Small intestine (tissue), 16 donors: ENCODE data around the gene RPL10. TPM values are rescaled to one million over a fixed set of nuclear protein-coding genes. Genes with fewer than 3 reads are reported as not detected.

Experiments used
- DNase-seq, 2 donors: peaks; one replicate each; pipeline versions ENCODE4 v3.0.0 to v3.0.0-alpha.2; 2013
- FAIRE-seq: peaks from 2 replicates; lab custom pipeline; 2012; peaks lifted over from hg19 to GRCh38; lab: Jason Lieb, UNC
- H3K27ac ChIP-seq, 3 donors: one replicate each; pipeline ENCODE4 v1.5.1; 2013; ENCODE audit warnings: low read length in 2 of 3, mild to moderate bottlenecking in 2 of 3, control low read depth in 1 of 3, inconsistent platforms in 1 of 3, low read depth in 1 of 3, moderate library complexity in 1 of 3
- H3K27me3 ChIP-seq, 3 donors: one replicate each; pipeline ENCODE4 v1.6.1; 2013; ENCODE audit warnings: low read length in 3 of 3, inconsistent platforms in 1 of 3; ENCODE audit not compliant: control insufficient read depth in 3 of 3, insufficient read depth in 3 of 3
- H3K36me3 ChIP-seq, 3 donors: one replicate each; pipeline ENCODE4 v1.6.1; 2013; ENCODE audit warnings: low read length in 3 of 3, inconsistent platforms in 1 of 3, low read depth in 1 of 3, mild to moderate bottlenecking in 1 of 3, moderate library complexity in 1 of 3; ENCODE audit not compliant: control insufficient read depth in 3 of 3, insufficient read depth in 2 of 3
- H3K4me1 ChIP-seq, 3 donors: one replicate each; pipeline ENCODE4 v1.6.1; 2013; ENCODE audit warnings: low read length in 2 of 3, inconsistent platforms in 1 of 3, low read depth in 1 of 3, mild to moderate bottlenecking in 1 of 3, moderate library complexity in 1 of 3; ENCODE audit not compliant: control insufficient read depth in 3 of 3, insufficient read depth in 2 of 3
- H3K4me3 ChIP-seq, 3 donors: one replicate each; pipeline ENCODE4 v1.5.1; 2013; ENCODE audit warnings: low read length in 3 of 3, control low read depth in 1 of 3, inconsistent platforms in 1 of 3, low read depth in 1 of 3, mild to moderate bottlenecking in 1 of 3, moderate library complexity in 1 of 3
- H3K9me3 ChIP-seq, 2 donors: one replicate each; pipeline ENCODE4 v1.6.1; 2013; ENCODE audit warnings: low read depth in 1 of 2, low read length in 1 of 2; ENCODE audit not compliant: control insufficient read depth in 2 of 2, insufficient read depth in 1 of 2
- WGBS, 3 donors: extraction: QIAGEN DNeasy Blood & Tissue Kit; methylation state at CpG; one replicate each; pipeline ENCODE4 v1.1.7; 2013; 5-methylcytosine and 5-hydroxymethylcytosine counted together
- long read RNA-seq, 10 donors: transcript quantifications; one replicate each; lab custom pipeline, GENCODE V29; 2026
- polyA plus RNA-seq, 4 donors: library from polyadenylated mRNA; stranded (reverse) in 3 of 4; unstranded in 1 of 4; fragments of 200-250 nt in 3 of 4; fragments of 120-200 nt in 1 of 4; gene quantifications; one replicate each; pipeline versions ENCODE4 v1.2.1 to v1.2.3, GENCODE V29; 2013
- donor health status: healthy with polysubstance abuse.
- donor health status: control.
- donor health status: control.
- donor health status: Bipolar disorder and iron deficiency.
- donor health status: healthy.

Gene RPL10
- 1,000 to 10,000 TPM; 3,043 to 5,653 (median 5,166) TPM for polyA plus RNA-seq
- long read RNA-seq, donor 1, transcript RPL10-201 (6 exons, 2,278 nt) = major isoform, 1,398 of 2,234 reads
- long read RNA-seq, donor 1, transcript RPL10-204 (7 exons, 2,318 nt) = minor isoform, 59 of 2,234 reads
- long read RNA-seq, donor 1, transcript RPL10-211 (5 exons, 802 nt) = minor isoform, 48 of 2,234 reads
- long read RNA-seq, donor 1, transcript RPL10-207 (7 exons, 657 nt) = minor isoform, 7 of 2,234 reads
- long read RNA-seq, donor 1, partial matches to known transcripts = 682 of 2,234 reads
- long read RNA-seq, donor 1, other reads (novel, unspliced or antisense) = 31 of 2,234 reads
- long read RNA-seq, donor 2, transcript RPL10-204 (7 exons, 2,318 nt) = minor isoform, 10 of 654 reads
- long read RNA-seq, donor 2, transcript RPL10-201 (6 exons, 2,278 nt) = major isoform, 460 of 654 reads
- long read RNA-seq, donor 2, transcript RPL10-211 (5 exons, 802 nt) = minor isoform, 11 of 654 reads
- long read RNA-seq, donor 2, partial matches to known transcripts = 168 of 654 reads
- long read RNA-seq, donor 2, other reads (novel, unspliced or antisense) = 0 of 654 reads
- long read RNA-seq, donor 3, transcript RPL10-211 (5 exons, 802 nt) = minor isoform, 29 of 1,342 reads
- long read RNA-seq, donor 3, transcript RPL10-201 (6 exons, 2,278 nt) = major isoform, 773 of 1,342 reads
- long read RNA-seq, donor 3, transcript RPL10-204 (7 exons, 2,318 nt) = minor isoform, 15 of 1,342 reads
- long read RNA-seq, donor 3, transcript RPL10-207 (7 exons, 657 nt) = minor isoform, 11 of 1,342 reads
- long read RNA-seq, donor 3, partial matches to known transcripts = 509 of 1,342 reads
- long read RNA-seq, donor 3, other reads (novel, unspliced or antisense) = 0 of 1,342 reads
- long read RNA-seq, donor 4, transcript RPL10-201 (6 exons, 2,278 nt) = major isoform, 38 of 54 reads
- long read RNA-seq, donor 4, partial matches to known transcripts = 11 of 54 reads
- long read RNA-seq, donor 4, other reads (novel, unspliced or antisense) = 0 of 54 reads
- long read RNA-seq, donor 5, transcript RPL10-211 (5 exons, 802 nt) = minor isoform, 10 of 737 reads
- long read RNA-seq, donor 5, transcript RPL10-207 (7 exons, 657 nt) = minor isoform, 7 of 737 reads
- long read RNA-seq, donor 5, transcript RPL10-201 (6 exons, 2,278 nt) = major isoform, 357 of 737 reads
- long read RNA-seq, donor 5, transcript RPL10-204 (7 exons, 2,318 nt) = minor isoform, 8 of 737 reads
- long read RNA-seq, donor 5, partial matches to known transcripts = 355 of 737 reads
- long read RNA-seq, donor 5, other reads (novel, unspliced or antisense) = 0 of 737 reads
- long read RNA-seq, donor 6, transcript RPL10-211 (5 exons, 802 nt) = minor isoform, 23 of 1,558 reads
- long read RNA-seq, donor 6, transcript RPL10-207 (7 exons, 657 nt) = minor isoform, 25 of 1,558 reads
- long read RNA-seq, donor 6, transcript RPL10-201 (6 exons, 2,278 nt) = major isoform, 973 of 1,558 reads
- long read RNA-seq, donor 6, transcript RPL10-204 (7 exons, 2,318 nt) = minor isoform, 24 of 1,558 reads
- long read RNA-seq, donor 6, partial matches to known transcripts = 500 of 1,558 reads
- long read RNA-seq, donor 6, other reads (novel, unspliced or antisense) = 13 of 1,558 reads
- long read RNA-seq, donor 7, transcript RPL10-211 (5 exons, 802 nt) = minor isoform, 21 of 2,349 reads
- long read RNA-seq, donor 7, transcript RPL10-207 (7 exons, 657 nt) = minor isoform, 47 of 2,349 reads
- long read RNA-seq, donor 7, transcript RPL10-201 (6 exons, 2,278 nt) = major isoform, 1,486 of 2,349 reads
- long read RNA-seq, donor 7, transcript RPL10-204 (7 exons, 2,318 nt) = minor isoform, 28 of 2,349 reads
- long read RNA-seq, donor 7, partial matches to known transcripts = 739 of 2,349 reads
- long read RNA-seq, donor 7, other reads (novel, unspliced or antisense) = 18 of 2,349 reads
- long read RNA-seq, donor 8, transcript RPL10-201 (6 exons, 2,278 nt) = major isoform, 167 of 268 reads
- long read RNA-seq, donor 8, partial matches to known transcripts = 89 of 268 reads
- long read RNA-seq, donor 8, other reads (novel, unspliced or antisense) = 0 of 268 reads
- long read RNA-seq, donor 9, transcript RPL10-201 (6 exons, 2,278 nt) = major isoform, 269 of 434 reads
- long read RNA-seq, donor 9, transcript RPL10-207 (7 exons, 657 nt) = minor isoform, 11 of 434 reads
- long read RNA-seq, donor 9, transcript RPL10-204 (7 exons, 2,318 nt) = minor isoform, 8 of 434 reads
- long read RNA-seq, donor 9, partial matches to known transcripts = 141 of 434 reads
- long read RNA-seq, donor 9, other reads (novel, unspliced or antisense) = 0 of 434 reads
- long read RNA-seq, donor 10, transcript RPL10-201 (6 exons, 2,278 nt) = major isoform, 1,432 of 2,007 reads
- long read RNA-seq, donor 10, transcript RPL10-207 (7 exons, 657 nt) = minor isoform, 30 of 2,007 reads
- long read RNA-seq, donor 10, transcript RPL10-204 (7 exons, 2,318 nt) = minor isoform, 29 of 2,007 reads
- long read RNA-seq, donor 10, transcript RPL10-211 (5 exons, 802 nt) = minor isoform, 18 of 2,007 reads
- long read RNA-seq, donor 10, partial matches to known transcripts = 468 of 2,007 reads
- long read RNA-seq, donor 10, other reads (novel, unspliced or antisense) = 21 of 2,007 reads

- no peak for FAIRE-seq
- Histone ChIP-seq H3K27me3 (no peaks in the 10 kb centered on the region), H3K4me1 (peaks cover 0 to 5% (median 0%) of the 10 kb centered on the region in 3 donors), H3K27ac (peak within 1 kb of the TSS; percentile 94 to 100 (median 99)), H3K4me3 (peak within 1 kb of the TSS; percentile 61 to 96 (median 78)), H3K9me3 (no peaks in the 10 kb centered on the region), H3K36me3 (peaks cover 0 to 33% (median 3%) of the 10 kb centered on the region in 3 donors)
- WGBS, 3 donors = 1 to 47% (median 14%) methylated on average over 52 to 69 of the region's 69 CpGs
- peak; percentile 94 to 95 for DNase-seq
Measured at GRCh38 chrX:154397888-154398667, at the start of gene RPL10. Gene RPL10 (plus strand): TSS chrX:154398377. CDS start chrX:154398520, 143 bp downstream.

DNA sequence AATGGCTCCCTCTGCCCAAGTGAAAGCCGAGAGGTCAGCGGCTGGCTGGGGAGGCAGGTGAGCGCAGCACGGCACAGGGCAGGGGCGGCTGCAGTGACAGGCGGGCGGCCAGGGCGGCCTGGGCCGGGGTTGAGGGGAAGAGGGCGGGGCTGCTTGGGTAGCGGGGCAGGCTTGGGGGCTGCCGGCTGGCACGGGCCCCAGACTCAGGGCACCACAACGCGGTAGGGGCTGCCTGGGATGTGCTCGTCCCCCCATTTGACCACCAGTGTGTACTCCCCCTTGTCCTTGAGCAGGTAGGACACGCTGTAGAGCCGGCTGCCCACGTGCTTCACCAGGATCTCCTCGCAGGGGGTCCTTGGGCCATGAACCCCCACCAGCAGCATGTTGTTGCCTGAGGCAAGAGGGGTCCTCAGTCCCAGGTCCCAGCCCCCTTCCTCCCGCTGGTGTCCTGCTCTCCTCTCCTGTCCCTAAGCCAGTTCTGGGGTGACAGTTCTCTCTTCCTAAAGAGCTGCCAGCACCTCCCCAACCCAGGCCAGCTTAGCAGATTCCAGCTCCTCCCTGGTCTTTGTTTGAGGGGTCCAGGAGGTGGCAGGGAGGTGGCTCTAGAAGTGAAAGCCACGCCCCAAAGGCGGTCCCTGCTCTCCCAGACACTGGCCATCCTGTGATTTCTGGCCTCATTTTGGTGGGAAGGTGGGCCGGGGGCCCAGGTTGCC, 49.4 kb upstream of the RPL10 start:
- Histone ChIP-seq H3K4me3 (no peak overlapping the region), H3K4me1 (no peaks in the 10 kb centered on the region), H3K27me3 (no peaks in the 10 kb centered on the region), H3K36me3 (peaks cover 0 to 51% (median 3%) of the 10 kb centered on the region in 3 donors), H3K9me3 (no peaks in the 10 kb centered on the region), H3K27ac (no peak overlapping the region)
- FAIRE-seq (no peak), DNase-seq (no peak)
- 79 to 94% (median 90%) methylated on average over 13 to 24 of the region's 24 CpGs for WGBS, 3 donors

- no peaks in the 10 kb centered on the region for H3K9me3 ChIP-seq
- no peaks in the 10 kb centered on the region for H3K27me3 ChIP-seq
- H3K27ac ChIP-seq = no peak overlapping the region
- H3K4me1 ChIP-seq = no peaks in the 10 kb centered on the region
- FAIRE-seq (no peak), DNase-seq (no peak)
- no peak overlapping the region for H3K4me3 ChIP-seq
- H3K36me3 ChIP-seq = peaks cover 0 to 58% (median 3%) of the 10 kb centered on the region in 3 donors
- 78 to 84% (median 81%) methylated on average over 17 to 19 of the region's 19 CpGs for WGBS, 3 donors
Measured at GRCh38 chrX:154349359-154349935, 48.7 kb upstream of the RPL10 start.

GRCh38 chrX:154349979-154350378, 48.2 kb upstream of the RPL10 start:
- H3K27me3 ChIP-seq = no peaks in the 10 kb centered on the region
- no peaks in the 10 kb centered on the region for H3K9me3 ChIP-seq
- no peak overlapping the region for H3K4me3 ChIP-seq
- H3K27ac ChIP-seq = no peak overlapping the region
- WGBS, 3 donors = 86 to 90% (median 88%) methylated on average over 7 to 15 of the region's 15 CpGs
- peaks cover 0 to 63% (median 3%) of the 10 kb centered on the region in 3 donors for H3K36me3 ChIP-seq
- no peak for DNase-seq
- no peaks in the 10 kb centered on the region for H3K4me1 ChIP-seq
- no peak for FAIRE-seq

- no peaks in the 10 kb centered on the region for H3K9me3 ChIP-seq
- H3K4me3 ChIP-seq = no peak overlapping the region
- WGBS, 3 donors = 35 to 66% (median 63%) methylated on average over 11 to 19 of the region's 19 CpGs
- peaks cover 0 to 64% (median 3%) of the 10 kb centered on the region in 3 donors for H3K36me3 ChIP-seq
- DNase-seq = peak in 1 of 2 donors; percentile 44
- H3K27me3 ChIP-seq = no peaks in the 10 kb centered on the region
- H3K27ac ChIP-seq = peak overlapping the region in 1 of 3 donors; percentile 18
- no peak for FAIRE-seq
- no peaks in the 10 kb centered on the region for H3K4me1 ChIP-seq
Measured at GRCh38 chrX:154350429-154351182, 47.6 kb upstream of the RPL10 start.
